Mucosa of descending colon (tissue), 3 donors: Measurements from ENCODE around the gene STXBP6. TPM values are rescaled to one million over a fixed set of nuclear protein-coding genes. Genes with fewer than 3 reads are reported as not detected.

Experiments used
- ATAC-seq: fragments of 200-7000 bp; cut with Tn5 transposase; one replicate; pipeline ENCODE4 v1.9.1; 2020; ENCODE audit warnings: mild to moderate bottlenecking, moderate library complexity
- DNase-seq, 3 donors: peaks; one replicate each; pipeline ENCODE4 v3.0.0-alpha.2; 2020
- H3K36me3 ChIP-seq: fragments of 200-600 bp; one replicate; pipeline ENCODE4 v1.8.0; 2021; ENCODE audit warnings: low read depth, mild to moderate bottlenecking
- H3K4me1 ChIP-seq: fragments of 200-600 bp; one replicate; pipeline ENCODE4 v1.8.0; 2021; ENCODE audit warnings: low read depth, mild to moderate bottlenecking
- H3K4me3 ChIP-seq: fragments of 200-600 bp; one replicate; pipeline ENCODE4 v1.8.0; 2021; ENCODE audit warnings: mild to moderate bottlenecking
- H3K9me3 ChIP-seq: fragments of 200-600 bp; one replicate; pipeline ENCODE4 v1.8.0; 2021; ENCODE audit warnings: mild to moderate bottlenecking
- CTCF ChIP-seq: fragments of 200-600 bp; IDR thresholded peaks from one replicate; pipeline ENCODE4 v1.8.0; 2022; ENCODE audit warnings: antibody characterized with exemption, mild to moderate bottlenecking
- intact Hi-C, 2 donors: fragments of 100-400 bp; cut with DNase I in 1 of 2; cut with micrococcal nuclease in 1 of 2; formaldehyde crosslinking; loops; one replicate each; pipeline versions ENCODE4 v1.11.0 to v1.11.1; 2022; cut with DNase I, micrococcal nuclease
- total RNA-seq, 3 donors: library from RNA; stranded (reverse); fragmentation: NEBNext Ultra II Directional in 2 of 3; extraction: Animal tissue kit (Norgen Biotek cat#: 25700) in 2 of 3; gene quantifications; one replicate each; pipeline versions ENCODE4 v1.2.1 to v1.2.4, GENCODE V29; 2021 to 2023
- donor health status: DM: no; HTN: no; CAD: no; lungs with moderate emphysema.
- donor health status: DM: no; HTN: no; CAD: no.
- donor health status: DM: no; HTN: yes; CAD: no.

Gene STXBP6
- total RNA-seq, 3 donors from 2014 or later = 10.9 to 25.9 (median 19.8) TPM

DNA sequence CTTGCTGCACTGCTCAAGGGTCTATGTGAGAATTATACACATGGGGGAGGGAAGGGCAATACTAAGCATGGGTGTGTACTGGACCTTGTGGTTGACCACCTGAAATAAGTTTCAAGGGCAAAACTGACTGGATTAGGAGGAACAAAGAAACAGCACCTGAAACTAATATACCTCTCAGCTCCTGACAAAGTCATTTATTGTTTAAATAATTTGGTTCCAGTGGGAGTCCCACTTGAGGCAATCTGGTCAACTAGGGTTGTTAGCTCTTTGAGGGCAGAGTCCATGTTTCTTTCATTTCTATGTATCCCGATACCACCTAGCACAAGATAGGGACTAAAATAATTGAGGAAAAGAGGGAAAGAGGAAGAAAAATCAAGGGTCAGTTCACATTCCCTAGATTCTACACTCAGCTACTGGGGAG is 45.5 kb downstream of the STXBP6 start:
- intact Hi-C loops = no loop called here
- DNase-seq (no peak), ATAC-seq (no peak)
- Histone ChIP-seq H3K36me3 (no peaks in the 10 kb centered on the region), H3K4me3 (no peak overlapping the region), H3K4me1 (peaks cover 5% of the 10 kb centered on the region), H3K9me3 (no peaks in the 10 kb centered on the region)
- no peak for TF ChIP-seq CTCF

- ATAC-seq (no peak), DNase-seq (no peak)
- Histone ChIP-seq H3K4me3 (no peak overlapping the region), H3K36me3 (no peaks in the 10 kb centered on the region), H3K4me1 (peaks cover 5% of the 10 kb centered on the region), H3K9me3 (no peaks in the 10 kb centered on the region)
- no peak for TF ChIP-seq CTCF
- intact Hi-C loops = no loop called here
Observed at GRCh38 chr14:25003537-25003936, 46.4 kb downstream of the STXBP6 start.

DNA sequence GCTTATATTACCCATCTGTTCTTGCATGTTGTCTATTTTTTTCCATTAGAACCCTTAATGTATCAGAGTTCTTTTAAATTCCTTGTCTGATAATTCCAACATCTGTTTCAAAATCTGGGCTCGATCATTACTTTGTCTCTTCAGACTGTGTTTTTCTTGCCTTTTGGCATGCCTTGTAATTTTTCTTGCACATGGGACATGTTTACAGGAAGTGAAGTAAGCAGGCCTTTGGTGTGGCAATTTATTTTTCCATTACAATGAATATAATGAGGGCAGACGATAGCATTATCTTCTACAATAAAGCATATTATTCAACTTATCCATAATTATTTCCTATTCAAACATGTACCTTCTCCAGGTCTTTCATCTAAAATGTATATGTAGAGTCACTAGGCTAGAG is 48.3 kb downstream of the STXBP6 start:
- no peak for ATAC-seq
- TF ChIP-seq CTCF = no peak
- Histone ChIP-seq H3K9me3 (no peaks in the 10 kb centered on the region), H3K36me3 (no peaks in the 10 kb centered on the region), H3K4me3 (no peak overlapping the region), H3K4me1 (no peaks in the 10 kb centered on the region)
- no peak for DNase-seq
- intact Hi-C loops = no loop called here

DNA sequence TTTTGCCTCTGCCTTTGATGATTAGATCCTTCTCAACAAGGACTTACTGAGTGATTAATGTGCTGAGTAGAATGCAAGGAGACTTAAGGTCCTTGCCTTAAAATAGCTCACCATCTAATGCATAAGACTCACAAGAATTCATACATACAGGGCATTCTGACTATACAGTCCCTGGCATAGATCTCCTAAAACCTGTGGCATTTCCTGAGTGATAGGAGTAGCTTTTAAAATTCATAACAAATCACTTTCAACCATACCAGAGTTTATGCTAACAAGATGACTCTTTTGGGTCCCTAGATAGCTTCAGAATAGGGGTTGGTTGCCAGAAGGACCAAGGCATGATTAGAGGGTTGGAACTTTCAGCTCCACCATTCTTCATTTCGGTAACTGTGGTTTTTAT is 48.8 kb downstream of the STXBP6 start:
- intact Hi-C loops = no loop called here
- Histone ChIP-seq H3K4me3 (no peak overlapping the region), H3K9me3 (no peaks in the 10 kb centered on the region), H3K36me3 (no peaks in the 10 kb centered on the region), H3K4me1 (no peaks in the 10 kb centered on the region)
- TF ChIP-seq CTCF = no peak
- DNase-seq = no peak
- no peak for ATAC-seq

GRCh38 chr14:24999157-24999556 is 50.8 kb downstream of the STXBP6 start:
- Histone ChIP-seq H3K4me3 (no peak overlapping the region), H3K36me3 (no peaks in the 10 kb centered on the region), H3K9me3 (no peaks in the 10 kb centered on the region), H3K4me1 (no peaks in the 10 kb centered on the region)
- no peak for DNase-seq
- intact Hi-C loops = no loop called here
- no peak for ATAC-seq
- TF ChIP-seq CTCF = no peak
